Panc1 (cell line): ENCODE results near the gene DCLRE1C. TPM values are rescaled to one million over a fixed set of nuclear protein-coding genes. Genes with fewer than 3 reads are reported as not detected.

Experiments
- ATAC-seq: fragments of 200-7000 bp; cut with Tn5 transposase; 2 replicates; pipeline ENCODE4 v1.9.1; 2020; ENCODE audit warnings: mild to moderate bottlenecking, moderate library complexity
- BruUV-seq: library from RNA; stranded (reverse); fragments of 400-500 nt; replicated peaks from 2 replicates; lab custom pipeline; 2021; lab: Mats Ljungman, UMichigan
- CTCF ChIA-PET: fragments of 300-600 bp; sonication (Branson Sonifier 250); formaldehyde crosslinking; loops from one replicate; lab custom pipeline; 2022; ENCODE audit warnings: antibody characterized with exemption; lab: Charles Lee
- POLR2A ChIA-PET: fragments of 300-600 bp; sonication (Branson Sonifier 250); formaldehyde crosslinking; loops from one replicate; lab custom pipeline; 2022; ENCODE audit warnings: antibody characterized with exemption; lab: Charles Lee
- DNase-seq: peaks from one replicate; pipeline ENCODE4 v3.0.0-alpha.2; 2010; ENCODE audit warnings: low read depth, low spot score
- H3K27ac ChIP-seq: 2 replicates; pipeline ENCODE4 v1.5.1; 2011; ENCODE audit warnings: mild to moderate bottlenecking, low read length, inconsistent platforms
- H3K27me3 ChIP-seq: fragments of 200-500 bp; sonication (Bioruptor generic); 2 replicates; pipeline ENCODE4 v1.6.0; 2014; ENCODE audit warnings: low read length, inconsistent platforms; ENCODE audit not compliant: control insufficient read depth, insufficient read depth
- H3K36me3 ChIP-seq: fragments of 200-500 bp; sonication (Bioruptor generic); 2 replicates; pipeline ENCODE4 v1.5.1; 2014; ENCODE audit warnings: inconsistent platforms, mild to moderate bottlenecking, low read length, moderate library complexity; ENCODE audit not compliant: control insufficient read depth, insufficient read depth
- H3K4me1 ChIP-seq: 2 replicates; pipeline ENCODE4 v1.5.1; 2011; ENCODE audit warnings: inconsistent platforms, mild to moderate bottlenecking, low read length, moderate library complexity; ENCODE audit not compliant: control insufficient read depth, insufficient read depth
- H3K4me3 ChIP-seq, 2 experiments: 2 replicates each; pipeline ENCODE4 v1.5.1; 2011 to 2012; ENCODE audit warnings: low read depth in 2 of 2, low read length in 2 of 2, mild to moderate bottlenecking in 2 of 2, inconsistent platforms in 1 of 2, moderate library complexity in 1 of 2
- H3K9me3 ChIP-seq: fragments of 200-500 bp; sonication (Bioruptor generic); 2 replicates; pipeline ENCODE4 v1.5.1; 2014; ENCODE audit warnings: low read depth, mild to moderate bottlenecking, inconsistent platforms, low read length, moderate library complexity; ENCODE audit not compliant: control insufficient read depth, insufficient read depth
- POLR2AphosphoS5 ChIP-seq: IDR thresholded peaks from 2 replicates; pipeline ENCODE4 v1.6.1; 2012; ENCODE audit warnings: mild to moderate bottlenecking, low read depth, low read length, moderate library complexity
- SIN3A ChIP-seq: IDR thresholded peaks from 2 replicates; pipeline ENCODE4 v1.6.1; 2012; ENCODE audit warnings: low read depth, mild to moderate bottlenecking, low read length, moderate library complexity, borderline replicate concordance; ENCODE audit not compliant: insufficient read depth
- TCF7L2 ChIP-seq: IDR thresholded peaks from 2 replicates; pipeline ENCODE4 v1.6.1; 2011; ENCODE audit warnings: mild to moderate bottlenecking, low read depth, low read length, inconsistent platforms
- in situ Hi-C: cut with HindIII; loops from 2 replicates; pipeline ENCODE4 v1.10.0; 2016; ENCODE audit warnings: low sequenced_read_pairs, low pct_unique_long_range_greater_than_20kb
- intact Hi-C: fragments of 100-400 bp; cut with micrococcal nuclease; formaldehyde crosslinking; loops from one replicate; pipeline ENCODE4 v1.10.0; 2022; ENCODE audit not compliant: unreplicated experiment
- total RNA-seq: library from RNA; stranded (reverse); gene quantifications from one replicate; pipeline ENCODE4 v1.2.1, GENCODE V29; 2021; ENCODE audit not compliant: unreplicated experiment
- TF ChIP-seq, protein P1 (sequence below), 2 experiments: IDR thresholded peaks; 2 replicates each; pipeline ENCODE4 v1.6.1; 2011 to 2012; ENCODE audit warnings: low read depth in 2 of 2, control low read depth in 1 of 2, low read length in 1 of 2, mild to moderate bottlenecking in 1 of 2, moderate library complexity in 1 of 2; ENCODE audit not compliant: insufficient read depth in 1 of 2
- TF ChIP-seq, protein P2 (sequence below): fragments of 450-650 bp; IDR thresholded peaks from 2 replicates; pipeline ENCODE4 v1.5.1; 2017; ENCODE audit warnings: mild to moderate bottlenecking

The DCLRE1C gene
- total RNA-seq, 1 experiment from 2014 or later: 9.1 TPM

DNA sequence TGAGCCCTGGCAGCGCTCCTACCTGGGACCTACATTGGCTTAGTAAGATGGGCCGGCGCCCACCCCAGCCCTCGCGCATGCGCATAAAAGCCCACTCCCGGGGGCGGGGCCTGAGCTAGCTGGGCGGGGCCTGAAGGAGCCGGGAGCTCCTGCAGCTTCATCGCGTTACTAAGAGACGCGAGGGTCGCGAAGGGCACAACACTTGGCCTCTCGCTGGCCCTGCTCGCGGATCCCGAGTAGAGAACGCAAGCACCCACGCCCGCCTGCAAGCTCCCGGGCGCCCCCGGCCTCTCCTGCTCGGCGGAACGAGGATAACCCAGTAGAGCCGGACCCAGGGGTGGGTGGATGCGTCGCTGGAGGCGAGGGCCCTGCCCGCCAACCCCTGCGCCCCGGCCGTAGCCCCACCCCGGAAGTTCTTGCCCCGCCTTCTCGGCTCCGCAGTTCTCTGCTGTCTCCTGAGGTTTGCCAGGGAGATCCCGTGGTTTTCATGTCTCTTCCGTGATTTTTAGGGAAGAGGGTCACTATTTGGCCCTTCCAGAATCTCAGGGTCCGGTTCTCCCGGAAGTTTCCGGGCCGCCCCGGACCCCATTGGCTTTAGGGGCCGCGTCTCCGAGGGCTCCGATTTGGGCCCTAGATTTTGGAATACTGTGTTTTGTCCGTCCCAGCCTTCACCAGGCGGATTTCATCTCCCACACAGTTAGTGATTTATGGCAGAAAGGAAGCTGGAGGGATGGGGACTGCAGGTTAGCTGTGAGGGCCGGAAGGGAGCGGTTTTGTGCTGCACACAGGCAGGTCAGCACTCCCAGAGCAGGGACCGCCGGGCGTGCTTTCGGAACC, 5.5 kb upstream of the DCLRE1C start, which contains the start of gene MEIG1:
TSS of gene MEIG1 (plus strand) at position 168 of the 837 bp plus-strand sequence. CDS start 7,081 bp downstream, outside the sequence.
- Histone ChIP-seq H3K4me1 (no peaks in the 10 kb centered on the region), H3K27ac (peak within 1 kb of the TSS; percentile 98), H3K27me3 (no peaks in the 10 kb centered on the region), H3K9me3 (no peaks in the 10 kb centered on the region), H3K36me3 (no peaks in the 10 kb centered on the region), H3K4me3 (peak within 1 kb of the TSS; percentile 67 to 75)
- CTCF ChIA-PET: no interaction called here
- TF ChIP-seq, protein P1, sequence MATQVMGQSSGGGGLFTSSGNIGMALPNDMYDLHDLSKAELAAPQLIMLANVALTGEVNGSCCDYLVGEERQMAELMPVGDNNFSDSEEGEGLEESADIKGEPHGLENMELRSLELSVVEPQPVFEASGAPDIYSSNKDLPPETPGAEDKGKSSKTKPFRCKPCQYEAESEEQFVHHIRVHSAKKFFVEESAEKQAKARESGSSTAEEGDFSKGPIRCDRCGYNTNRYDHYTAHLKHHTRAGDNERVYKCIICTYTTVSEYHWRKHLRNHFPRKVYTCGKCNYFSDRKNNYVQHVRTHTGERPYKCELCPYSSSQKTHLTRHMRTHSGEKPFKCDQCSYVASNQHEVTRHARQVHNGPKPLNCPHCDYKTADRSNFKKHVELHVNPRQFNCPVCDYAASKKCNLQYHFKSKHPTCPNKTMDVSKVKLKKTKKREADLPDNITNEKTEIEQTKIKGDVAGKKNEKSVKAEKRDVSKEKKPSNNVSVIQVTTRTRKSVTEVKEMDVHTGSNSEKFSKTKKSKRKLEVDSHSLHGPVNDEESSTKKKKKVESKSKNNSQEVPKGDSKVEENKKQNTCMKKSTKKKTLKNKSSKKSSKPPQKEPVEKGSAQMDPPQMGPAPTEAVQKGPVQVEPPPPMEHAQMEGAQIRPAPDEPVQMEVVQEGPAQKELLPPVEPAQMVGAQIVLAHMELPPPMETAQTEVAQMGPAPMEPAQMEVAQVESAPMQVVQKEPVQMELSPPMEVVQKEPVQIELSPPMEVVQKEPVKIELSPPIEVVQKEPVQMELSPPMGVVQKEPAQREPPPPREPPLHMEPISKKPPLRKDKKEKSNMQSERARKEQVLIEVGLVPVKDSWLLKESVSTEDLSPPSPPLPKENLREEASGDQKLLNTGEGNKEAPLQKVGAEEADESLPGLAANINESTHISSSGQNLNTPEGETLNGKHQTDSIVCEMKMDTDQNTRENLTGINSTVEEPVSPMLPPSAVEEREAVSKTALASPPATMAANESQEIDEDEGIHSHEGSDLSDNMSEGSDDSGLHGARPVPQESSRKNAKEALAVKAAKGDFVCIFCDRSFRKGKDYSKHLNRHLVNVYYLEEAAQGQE (IDR thresholded peaks at IDR 0.05; ENCODE audit: insufficient read depth in 1 of 2, low read depth in 2 of 2, low read length in 1 of 2): no peak
- TF ChIP-seq TCF7L2 (no peak), POLR2AphosphoS5 (peak; percentile 37), SIN3A (peak; percentile 41; the same call in 1 of the 2 replicates)
- TF ChIP-seq, protein P2, sequence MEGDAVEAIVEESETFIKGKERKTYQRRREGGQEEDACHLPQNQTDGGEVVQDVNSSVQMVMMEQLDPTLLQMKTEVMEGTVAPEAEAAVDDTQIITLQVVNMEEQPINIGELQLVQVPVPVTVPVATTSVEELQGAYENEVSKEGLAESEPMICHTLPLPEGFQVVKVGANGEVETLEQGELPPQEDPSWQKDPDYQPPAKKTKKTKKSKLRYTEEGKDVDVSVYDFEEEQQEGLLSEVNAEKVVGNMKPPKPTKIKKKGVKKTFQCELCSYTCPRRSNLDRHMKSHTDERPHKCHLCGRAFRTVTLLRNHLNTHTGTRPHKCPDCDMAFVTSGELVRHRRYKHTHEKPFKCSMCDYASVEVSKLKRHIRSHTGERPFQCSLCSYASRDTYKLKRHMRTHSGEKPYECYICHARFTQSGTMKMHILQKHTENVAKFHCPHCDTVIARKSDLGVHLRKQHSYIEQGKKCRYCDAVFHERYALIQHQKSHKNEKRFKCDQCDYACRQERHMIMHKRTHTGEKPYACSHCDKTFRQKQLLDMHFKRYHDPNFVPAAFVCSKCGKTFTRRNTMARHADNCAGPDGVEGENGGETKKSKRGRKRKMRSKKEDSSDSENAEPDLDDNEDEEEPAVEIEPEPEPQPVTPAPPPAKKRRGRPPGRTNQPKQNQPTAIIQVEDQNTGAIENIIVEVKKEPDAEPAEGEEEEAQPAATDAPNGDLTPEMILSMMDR: no peak
- POLR2A ChIA-PET: interaction anchor here (0.6 kb wide), 2 partner anchors 135 to 356 kb away, joined by 4 to 7 read pairs; no protein-coding TSS in a partner anchor
- no TSS peak for BruUV-seq
- peak; percentile 98 for ATAC-seq
- in situ Hi-C loops (no loop called here), intact Hi-C loops (no loop called here)
- DNase-seq: peak; percentile 64

DNA sequence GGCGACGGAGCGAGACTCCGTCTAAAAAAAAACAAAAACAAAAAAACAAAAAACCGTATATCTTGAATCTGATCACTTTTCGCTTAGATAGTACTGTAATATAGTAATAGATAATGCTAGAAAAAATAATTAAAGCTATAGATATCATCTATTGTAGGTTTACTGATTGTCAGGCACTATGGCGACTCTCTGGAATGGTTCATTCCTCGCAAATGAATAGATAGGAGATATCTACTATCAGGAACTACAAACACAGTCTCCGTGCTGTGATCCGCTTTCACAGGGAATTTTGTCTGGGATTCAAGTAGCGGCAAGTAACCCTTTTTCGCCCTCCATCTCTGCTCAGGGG, 5.0 kb upstream of the DCLRE1C start:
- Histone ChIP-seq H3K36me3 (no peaks in the 10 kb centered on the region), H3K4me3 (peak overlapping the region; percentile 67 to 75), H3K4me1 (no peaks in the 10 kb centered on the region), H3K27ac (peak overlapping the region; percentile 98), H3K9me3 (no peaks in the 10 kb centered on the region), H3K27me3 (no peaks in the 10 kb centered on the region)
- in situ Hi-C loops (no loop called here), intact Hi-C loops (no loop called here)
- ATAC-seq (no peak), DNase-seq (no peak)
- TF ChIP-seq, protein P2: no peak
- TF ChIP-seq, protein P1 (IDR thresholded peaks at IDR 0.05; ENCODE audit: insufficient read depth in 1 of 2, low read depth in 2 of 2, low read length in 1 of 2): no peak
- TF ChIP-seq SIN3A (no peak), TCF7L2 (no peak), POLR2AphosphoS5 (no peak)
- ChIA-PET POLR2A (interaction anchor here (0.6 kb wide), 1 partner anchor 135 kb away, joined by 7 read pairs; no protein-coding TSS in a partner anchor), CTCF (no interaction called here)
- BruUV-seq: no TSS peak
